NCI-H460 (cell line): Measurements from ENCODE around the gene LIMS4. TPM values are rescaled to one million over a fixed set of nuclear protein-coding genes. Genes with fewer than 3 reads are reported as not detected.
"Not testable (repeated sequence)": the region's sequence is repeated elsewhere in the genome, so short reads cannot be mapped to it uniquely, and the experiment has no call there.

Source experiments
- DNase-seq: peaks from one replicate; pipeline ENCODE4 v3.0.0-alpha.2; 2016; ENCODE audit warnings: low read depth; ENCODE audit errors: extremely low read depth
- polyA plus RNA-seq: library from polyadenylated mRNA; depleted of rRNA; stranded (reverse); fragments of >200 nt; gene quantifications from 2 replicates; pipeline ENCODE4 v1.2.3, GENCODE V29; 2014; cell fraction: nucleus; rRNA removed
- total RNA-seq: library from RNA; depleted of rRNA; stranded (reverse); fragments of >200 nt; shearing (Covaris generic); gene quantifications from 2 replicates; pipeline ENCODE4 v1.2.3, GENCODE V29; 2014; rRNA removed

LIMS4 gene, protein sequence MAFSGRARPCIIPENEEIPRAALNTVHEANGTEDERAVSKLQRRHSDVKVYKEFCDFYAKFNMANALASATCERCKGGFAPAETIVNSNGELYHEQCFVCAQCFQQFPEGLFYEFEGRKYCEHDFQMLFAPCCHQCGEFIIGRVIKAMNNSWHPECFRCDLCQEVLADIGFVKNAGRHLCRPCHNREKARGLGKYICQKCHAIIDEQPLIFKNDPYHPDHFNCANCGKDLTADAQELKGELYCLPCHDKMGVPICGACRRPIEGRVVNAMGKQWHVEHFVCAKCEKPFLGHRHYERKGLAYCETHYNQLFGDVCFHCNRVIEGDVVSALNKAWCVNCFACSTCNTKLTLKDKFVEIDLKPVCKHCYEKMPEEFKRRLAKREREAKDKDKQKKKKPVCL
- not detected in 2 replicates for total RNA-seq
- not detected in 2 replicates for polyA plus RNA-seq

DNA sequence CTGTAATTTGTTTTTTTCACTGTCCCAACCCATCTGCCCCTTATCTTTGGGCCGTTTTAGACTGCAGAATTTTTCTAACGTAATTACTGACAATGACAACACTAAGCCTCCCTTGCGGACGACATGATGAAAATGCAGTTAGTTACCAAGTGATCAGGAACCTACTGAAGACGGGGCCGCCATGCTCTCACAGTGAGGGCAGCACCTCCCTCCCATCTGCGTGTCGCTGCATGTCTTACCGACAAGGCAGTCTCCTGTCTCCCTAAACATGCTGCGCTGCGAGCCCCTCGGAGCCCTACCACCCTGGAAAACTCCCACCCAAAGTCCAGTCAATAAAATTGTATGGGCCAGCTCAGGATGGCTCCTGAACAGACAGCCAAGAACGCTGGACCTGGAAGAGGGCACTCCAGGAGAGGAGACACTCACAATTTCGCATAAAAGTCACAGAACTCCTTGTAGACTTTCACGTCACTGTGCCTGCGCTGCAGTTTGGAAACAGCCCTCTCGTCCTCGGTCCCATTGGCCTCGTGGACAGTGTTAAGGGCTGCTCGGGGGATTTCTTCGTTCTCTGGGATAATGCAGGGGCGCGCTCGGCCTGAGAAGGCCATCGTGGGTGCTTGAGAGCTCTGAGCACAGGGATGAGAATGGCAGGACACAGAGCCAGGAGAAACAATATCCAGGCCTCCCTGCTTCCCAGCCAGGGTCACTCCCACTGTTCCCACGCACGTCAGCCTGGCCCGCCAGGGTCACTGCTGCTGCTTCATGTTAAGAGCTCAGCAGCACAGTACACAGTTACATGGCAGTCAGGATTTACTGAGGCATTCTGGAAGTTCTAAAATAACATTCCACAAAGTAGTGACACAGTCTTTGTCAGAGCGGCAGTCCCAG is at the start of gene LIMS4:
TSS of gene LIMS4 (minus strand) at position 646 of the 888 bp plus-strand sequence. CDS start at position 608, 38 bp downstream.
- DNase-seq = not testable (repeated sequence)

GRCh38 chr2:110499755-110500377 is 27.2 kb upstream of the LIMS4 start:
- DNase-seq = not testable (repeated sequence)

GRCh38 chr2:110496027-110496426 is 23.4 kb upstream of the LIMS4 start:
- not testable (repeated sequence) for DNase-seq

DNA sequence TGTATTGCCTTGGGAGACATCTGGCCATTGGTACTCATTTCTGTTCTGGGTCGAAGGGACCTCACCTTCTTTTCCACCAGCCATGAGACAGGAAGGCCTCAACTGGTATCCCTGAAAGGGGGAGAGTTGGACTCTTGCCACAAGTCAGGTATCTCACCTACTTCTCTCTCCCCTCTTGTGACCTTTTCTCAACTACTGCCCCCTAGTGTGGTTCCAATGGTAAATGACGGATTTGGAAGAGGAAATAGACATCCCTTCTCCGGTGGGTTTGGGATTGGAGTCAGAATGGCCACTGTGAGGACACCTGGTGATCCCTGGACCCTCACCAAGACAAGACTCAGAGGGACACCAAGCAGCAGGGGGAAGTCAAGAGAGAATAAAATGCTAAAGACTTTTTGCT is 21.9 kb upstream of the LIMS4 start:
- not testable (repeated sequence) for DNase-seq

GRCh38 chr2:110488991-110489390 is 16.4 kb upstream of the LIMS4 start:
- DNase-seq = not testable (repeated sequence)

DNA sequence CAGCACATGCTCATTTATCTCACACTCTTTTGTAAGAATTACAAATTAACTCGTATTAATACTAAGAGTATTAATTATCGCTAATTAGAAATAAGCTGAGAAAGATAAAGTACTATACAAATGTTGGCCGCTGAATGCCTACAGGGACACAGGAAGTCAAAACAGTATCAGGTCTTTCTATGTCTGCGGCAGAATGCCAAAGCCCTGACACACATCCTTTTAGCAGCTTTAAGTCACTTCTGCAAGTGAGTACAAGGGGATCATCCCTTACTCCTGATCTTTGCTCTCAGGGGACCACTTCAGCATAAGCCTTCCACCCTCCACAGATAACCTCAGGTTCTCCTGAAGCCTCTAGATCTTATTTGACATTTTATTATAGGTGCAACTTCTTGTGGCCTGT is 10.1 kb upstream of the LIMS4 start:
- DNase-seq = not testable (repeated sequence)

- DNase-seq = not testable (repeated sequence)
These were observed 8.6 kb upstream of the LIMS4 start for GRCh38 chr2:110481200-110481599.

- not testable (repeated sequence) for DNase-seq
These were observed 7.5 kb upstream of the LIMS4 start for GRCh38 chr2:110480084-110480483.

- DNase-seq = not testable (repeated sequence)
These were observed 4.8 kb upstream of the LIMS4 start for GRCh38 chr2:110477370-110477769.

- not testable (repeated sequence) for DNase-seq
These were observed 4.3 kb upstream of the LIMS4 start for GRCh38 chr2:110476952-110477351.

GRCh38 chr2:110475627-110476359 is 3.2 kb upstream of the LIMS4 start:
- not testable (repeated sequence) for DNase-seq

- DNase-seq = not testable (repeated sequence)
These were observed 2.3 kb upstream of the LIMS4 start for GRCh38 chr2:110474898-110475297.

- not testable (repeated sequence) for DNase-seq
These were observed 393 bp upstream of the LIMS4 start for GRCh38 chr2:110473059-110473358.

GRCh38 chr2:110468921-110469320 is 3.7 kb downstream of the LIMS4 start:
- DNase-seq = not testable (repeated sequence)

- DNase-seq = not testable (repeated sequence)
These were observed 7.3 kb downstream of the LIMS4 start for GRCh38 chr2:110465312-110465711.

DNA sequence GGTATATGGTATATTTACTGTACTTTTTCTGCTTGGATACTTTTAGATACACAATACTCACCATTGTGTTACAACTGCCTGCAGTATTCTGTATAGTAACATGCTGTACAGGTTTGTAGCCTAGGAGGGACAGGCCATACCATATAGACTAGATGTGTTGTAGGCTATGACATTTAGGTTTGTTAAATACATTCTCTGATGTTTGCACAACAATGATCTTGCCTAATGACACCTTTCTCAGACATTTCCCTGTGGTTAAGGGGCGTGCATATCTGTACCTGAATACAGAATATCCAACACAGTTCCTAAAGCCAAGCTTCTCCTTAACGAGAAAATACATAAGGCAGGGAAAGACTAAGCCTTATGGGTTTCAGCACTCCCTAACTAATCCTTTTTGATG is 10.2 kb downstream of the LIMS4 start:
- DNase-seq = not testable (repeated sequence)

GRCh38 chr2:110460318-110460717 is 12.3 kb downstream of the LIMS4 start:
- not testable (repeated sequence) for DNase-seq

DNA sequence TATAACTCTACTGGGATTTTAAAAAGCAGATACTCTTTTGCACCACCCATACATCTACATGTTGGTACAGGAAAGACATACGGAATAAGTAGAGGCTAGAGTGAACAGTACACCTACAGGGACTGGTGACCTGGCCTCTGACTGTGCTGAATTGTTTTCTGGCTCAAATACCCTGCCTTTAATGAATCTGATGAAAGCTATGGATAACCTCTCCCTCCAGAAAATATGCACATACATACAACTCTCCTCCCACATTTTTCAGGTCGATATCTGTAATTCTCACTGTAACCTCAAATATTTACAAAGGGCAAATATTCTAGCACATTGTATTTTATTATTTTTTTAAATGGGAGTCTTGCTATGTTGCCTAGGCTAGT is 15.4 kb downstream of the LIMS4 start:
- DNase-seq = not testable (repeated sequence)

GRCh38 chr2:110456291-110457213 is 16.1 kb downstream of the LIMS4 start:
- not testable (repeated sequence) for DNase-seq
